Stimulated activated naive CD8-positive, alpha-beta T cell treated with anti-CD3 and anti-CD28 coated beads, Interleukin-15, Interleukin-2, amounts not matched to agents 100 U/mL and 50 U/mL, for 24 hours (primary cell): ENCODE results near the gene RNF34.
"Not testable (repeated sequence)": the region's sequence is repeated elsewhere in the genome, so short reads cannot be mapped to it uniquely, and the experiment has no call there.

Source experiments
- ATAC-seq: fragments of 150-1000 bp; cut with Tn5 transposase; one replicate; pipeline ENCODE4 v1.10.0; 2021
- DNase-seq: peaks from one replicate; pipeline ENCODE4 v3.0.0; 2021

RNF34 gene, protein sequence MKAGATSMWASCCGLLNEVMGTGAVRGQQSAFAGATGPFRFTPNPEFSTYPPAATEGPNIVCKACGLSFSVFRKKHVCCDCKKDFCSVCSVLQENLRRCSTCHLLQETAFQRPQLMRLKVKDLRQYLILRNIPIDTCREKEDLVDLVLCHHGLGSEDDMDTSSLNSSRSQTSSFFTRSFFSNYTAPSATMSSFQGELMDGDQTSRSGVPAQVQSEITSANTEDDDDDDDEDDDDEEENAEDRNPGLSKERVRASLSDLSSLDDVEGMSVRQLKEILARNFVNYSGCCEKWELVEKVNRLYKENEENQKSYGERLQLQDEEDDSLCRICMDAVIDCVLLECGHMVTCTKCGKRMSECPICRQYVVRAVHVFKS

DNA sequence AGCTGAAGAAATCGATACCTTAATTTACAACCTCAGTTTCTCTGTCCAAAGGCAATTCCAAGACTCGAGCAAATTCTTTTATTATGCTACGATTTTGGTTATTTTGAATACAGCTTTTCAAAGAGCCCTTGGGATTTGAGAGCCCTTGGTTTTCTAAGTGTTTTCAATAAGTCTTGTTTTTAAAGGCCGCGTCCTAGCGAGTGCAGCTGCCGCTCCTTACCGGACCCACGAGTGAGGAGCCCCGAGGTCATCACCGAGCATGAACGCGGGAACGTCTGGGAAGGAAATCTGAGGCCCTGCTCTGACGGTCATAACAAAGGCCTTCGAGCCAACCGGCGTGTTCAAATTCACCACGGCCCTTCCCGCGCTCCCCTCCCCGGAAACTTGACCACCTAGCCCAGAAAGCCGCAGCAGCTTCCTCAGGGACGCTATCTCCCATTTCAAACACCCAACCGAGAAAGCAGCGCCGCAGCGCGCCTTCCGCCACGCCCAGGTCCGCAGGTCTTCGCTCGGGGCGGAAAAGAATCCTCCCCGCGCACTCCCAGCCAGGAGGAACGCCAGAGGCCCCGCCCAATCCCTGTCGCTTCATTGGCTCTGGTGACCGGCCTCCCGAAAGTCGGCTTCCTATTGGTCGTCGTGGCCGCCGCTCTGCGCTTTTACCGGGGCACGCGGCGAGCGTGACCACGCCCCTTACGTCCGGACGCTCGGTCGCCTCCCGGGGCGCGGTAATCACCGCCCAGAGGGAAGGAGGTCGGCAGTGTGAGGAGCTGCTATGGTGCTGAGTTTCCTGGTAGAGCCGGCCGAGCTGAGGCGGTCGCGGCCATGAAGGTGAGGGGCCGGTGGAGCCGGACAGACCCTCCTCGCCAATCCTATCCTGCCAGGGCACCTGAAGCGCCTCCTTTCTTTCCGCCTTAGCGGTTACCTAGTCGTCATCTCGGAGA is at the start of gene RNF34:
TSS of gene RNF34 (plus strand) at position 728 of the 941 bp plus-strand sequence. CDS start at position 823, 95 bp downstream.
- ATAC-seq (peak; percentile 95), DNase-seq (peak; percentile 99)

- DNase-seq (peak; percentile 87), ATAC-seq (peak; percentile 100)
These were observed 47.9 kb upstream of the RNF34 start, which contains the start of gene ANAPC5 for GRCh38 chr12:121351820-121352681. TSS of gene ANAPC5 (minus strand) at chr12:121352411. CDS start at chr12:121352340, 71 bp downstream.

- DNase-seq = no peak
- peak; percentile 19 for ATAC-seq
These were observed 47.3 kb upstream of the RNF34 start for GRCh38 chr12:121352682-121353018.

DNA sequence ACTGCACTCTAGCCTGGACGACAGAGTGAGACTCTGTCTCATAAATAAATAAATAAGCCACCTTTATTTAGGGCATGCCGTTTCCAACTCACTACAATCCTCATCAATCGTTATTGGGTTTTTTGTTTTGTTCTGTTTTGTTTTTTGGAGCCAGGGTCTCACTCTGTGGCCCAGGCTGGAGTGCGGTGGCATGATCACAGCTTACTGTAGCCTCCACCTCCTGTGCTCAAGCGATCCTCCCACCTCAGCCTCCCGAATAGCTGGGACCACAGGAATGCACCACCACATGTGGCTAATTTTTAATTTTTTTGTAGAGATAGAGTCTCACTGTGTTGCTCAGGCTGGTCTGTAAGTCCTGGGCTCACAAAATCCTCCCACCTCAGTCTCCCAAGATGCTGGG is 44.1 kb upstream of the RNF34 start:
- ATAC-seq = no peak
- no peak for DNase-seq

DNA sequence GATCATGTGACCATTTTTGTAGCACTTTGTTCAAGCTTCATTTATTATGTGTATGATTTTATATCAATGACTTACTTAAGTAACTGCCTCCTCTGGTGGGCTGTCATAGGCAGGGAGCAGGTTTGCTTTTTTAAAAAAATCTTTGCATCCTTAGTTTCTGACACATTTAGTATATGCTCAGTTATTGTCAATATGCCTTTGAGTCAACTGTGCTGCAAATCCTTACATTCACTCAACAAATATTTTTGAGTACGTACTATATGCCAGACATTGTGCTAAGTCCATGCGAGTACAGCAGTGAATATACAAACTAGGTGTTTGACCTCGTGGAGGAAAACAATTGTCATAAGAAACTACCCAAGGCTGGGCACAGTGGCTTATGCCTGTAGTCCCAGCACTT is 43.3 kb upstream of the RNF34 start:
- DNase-seq = no peak
- no peak for ATAC-seq

GRCh38 chr12:121357331-121357730 is 42.6 kb upstream of the RNF34 start:
- ATAC-seq (no peak), DNase-seq (no peak)

GRCh38 chr12:121358073-121358472 is 41.8 kb upstream of the RNF34 start:
- no peak for DNase-seq
- no peak for ATAC-seq

GRCh38 chr12:121364683-121365121 is 35.2 kb upstream of the RNF34 start:
- no peak for DNase-seq

DNA sequence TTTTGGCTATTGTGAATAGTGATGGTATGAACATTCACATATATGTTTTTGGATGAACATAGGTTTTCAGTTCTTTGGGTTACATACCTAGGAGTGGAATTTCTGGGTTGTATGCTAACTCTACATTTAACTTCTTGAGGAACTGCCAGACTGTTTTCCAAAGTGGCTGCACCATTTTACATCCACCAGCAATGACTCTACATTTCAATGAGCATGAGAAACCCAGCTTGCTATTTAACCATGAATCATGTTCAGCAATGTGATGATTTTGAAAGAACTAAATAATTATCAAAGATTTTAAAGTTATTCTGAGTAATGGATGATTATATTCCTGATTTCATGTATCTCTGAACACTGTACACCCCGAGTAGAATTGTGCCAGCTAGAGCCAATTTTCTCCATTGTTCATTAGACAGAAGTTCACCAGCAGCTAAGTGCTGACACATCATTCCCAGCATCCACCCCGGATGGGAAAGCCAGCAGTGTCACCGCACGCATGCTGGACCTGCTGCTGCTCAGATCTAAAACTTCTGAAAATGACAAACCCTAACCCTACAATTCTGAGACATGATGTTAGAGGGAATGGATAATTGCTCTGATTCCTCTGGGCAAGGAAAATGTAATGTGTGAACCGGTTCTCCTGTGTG is 34.4 kb upstream of the RNF34 start:
- DNase-seq (no peak), ATAC-seq (no peak)

More at GRCh38 chr12:121364683-121365121, 35.2 kb upstream of the RNF34 start:
- ATAC-seq = no peak

DNA sequence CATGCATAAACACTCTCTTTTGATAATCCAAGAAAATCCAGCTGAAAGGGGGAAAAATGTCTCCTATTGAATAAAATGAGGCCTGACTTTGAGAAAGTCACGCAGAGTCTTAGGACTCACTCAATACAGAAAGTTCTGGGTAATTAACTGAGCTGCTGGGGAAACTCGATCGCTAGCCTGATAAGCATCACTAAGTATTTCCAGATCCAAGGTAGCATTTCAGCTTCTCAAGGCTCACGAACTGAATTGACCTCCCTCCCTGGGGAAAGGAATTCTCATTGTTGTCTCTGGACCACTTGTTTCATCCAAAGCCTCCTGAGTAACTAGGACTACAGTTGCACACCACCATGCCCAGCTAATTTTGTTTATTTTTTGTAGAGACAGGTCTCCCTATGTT is 33.9 kb upstream of the RNF34 start:
- no peak for DNase-seq

DNA sequence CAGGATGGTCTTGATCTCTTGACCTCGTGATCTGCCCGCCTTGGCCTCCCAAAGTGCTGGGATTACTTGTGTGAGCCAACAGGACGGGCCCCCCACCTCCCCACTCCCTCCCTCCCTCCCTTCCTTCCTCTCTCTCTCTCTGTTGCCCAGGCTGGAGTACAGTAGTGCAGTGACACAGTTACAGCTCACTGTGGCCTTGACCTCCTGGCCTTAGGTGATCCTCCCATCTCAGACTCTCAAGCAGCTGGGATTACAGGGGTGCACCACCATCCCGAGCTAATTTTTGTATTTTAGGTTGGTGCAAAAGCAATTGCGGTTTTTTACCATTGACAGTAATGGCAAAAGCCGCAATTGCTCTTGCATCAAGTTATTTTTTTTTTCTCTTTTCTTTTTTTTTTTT is 28.5 kb upstream of the RNF34 start:
- no peak for ATAC-seq
- no peak for DNase-seq

More for the DNA sequence above, 33.9 kb upstream of the RNF34 start:
- no peak for ATAC-seq

DNA sequence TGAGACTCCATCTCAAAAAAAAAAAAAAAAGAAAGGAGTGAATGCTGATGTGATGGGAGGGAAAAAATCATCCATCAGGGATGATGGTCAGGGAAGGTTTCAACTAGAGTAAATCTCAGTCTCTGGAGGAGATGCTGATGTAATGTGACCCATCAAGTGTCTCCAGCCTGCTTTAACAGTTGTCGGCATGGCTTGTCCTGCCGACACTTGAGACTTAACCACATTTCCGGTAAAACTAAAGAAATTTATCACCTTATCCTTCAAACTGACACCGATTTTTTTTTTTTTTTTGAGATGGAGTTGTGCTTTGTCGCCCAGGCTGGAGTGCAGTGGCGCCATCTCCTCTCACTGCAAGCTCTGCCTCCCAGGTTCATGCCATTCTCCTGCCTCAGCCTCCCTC is 26.2 kb upstream of the RNF34 start:
- ATAC-seq (no peak), DNase-seq (no peak)

GRCh38 chr12:121374336-121374735 is 25.6 kb upstream of the RNF34 start:
- ATAC-seq, DNase-seq: not testable (repeated sequence)

DNA sequence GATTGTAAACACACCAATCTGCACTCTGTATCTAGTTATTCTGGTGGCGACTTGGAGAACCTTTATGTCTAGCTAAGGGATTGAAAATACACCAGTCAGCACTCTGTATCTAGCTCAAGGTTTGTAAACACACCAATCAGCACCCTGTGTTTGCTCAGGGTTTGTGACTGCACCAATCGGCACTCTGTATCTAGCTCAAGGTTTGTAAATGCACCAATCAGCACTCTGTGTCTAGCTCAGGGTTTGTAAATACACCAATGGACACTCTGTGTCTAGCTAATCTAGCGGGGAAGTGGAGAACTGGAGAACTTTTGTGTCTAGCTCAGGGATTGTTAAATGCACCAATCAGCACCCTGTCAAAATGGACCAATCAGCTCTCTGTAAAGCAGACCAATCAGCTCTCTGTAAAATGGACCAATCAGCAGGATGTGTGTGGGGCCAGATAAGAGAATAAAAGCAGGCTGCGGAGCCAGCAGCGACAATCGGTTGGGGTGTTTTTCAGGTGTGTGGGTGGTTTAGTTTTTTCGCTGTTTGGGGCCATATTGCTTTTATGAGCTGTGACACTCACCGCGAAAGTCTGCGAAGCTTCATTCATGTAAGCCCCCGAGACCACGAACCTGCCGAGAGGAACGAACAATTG is 24.9 kb upstream of the RNF34 start:
- not testable (repeated sequence) for ATAC-seq, DNase-seq

GRCh38 chr12:121376754-121377697 is 22.9 kb upstream of the RNF34 start:
- ATAC-seq (no peak), DNase-seq (no peak)

DNA sequence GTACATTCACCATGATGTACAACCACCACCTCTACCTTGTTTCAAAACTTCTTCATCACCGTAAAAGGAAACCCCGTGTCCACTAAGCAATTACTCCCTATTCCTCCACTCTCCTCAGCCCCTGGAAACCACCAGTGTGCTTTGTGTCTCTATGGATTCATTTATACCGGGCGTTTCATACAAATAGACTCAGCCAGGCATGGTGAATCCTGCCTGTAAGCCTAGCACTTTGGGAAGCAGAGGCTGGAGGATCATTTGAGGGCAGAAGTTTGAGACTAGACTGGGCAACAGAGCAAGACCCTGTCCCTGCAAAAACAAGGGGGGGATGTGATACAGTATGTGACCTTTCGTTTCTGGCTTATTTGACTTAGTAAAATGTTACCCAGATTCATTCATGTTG is 21.2 kb upstream of the RNF34 start:
- ATAC-seq (no peak), DNase-seq (no peak)

DNA sequence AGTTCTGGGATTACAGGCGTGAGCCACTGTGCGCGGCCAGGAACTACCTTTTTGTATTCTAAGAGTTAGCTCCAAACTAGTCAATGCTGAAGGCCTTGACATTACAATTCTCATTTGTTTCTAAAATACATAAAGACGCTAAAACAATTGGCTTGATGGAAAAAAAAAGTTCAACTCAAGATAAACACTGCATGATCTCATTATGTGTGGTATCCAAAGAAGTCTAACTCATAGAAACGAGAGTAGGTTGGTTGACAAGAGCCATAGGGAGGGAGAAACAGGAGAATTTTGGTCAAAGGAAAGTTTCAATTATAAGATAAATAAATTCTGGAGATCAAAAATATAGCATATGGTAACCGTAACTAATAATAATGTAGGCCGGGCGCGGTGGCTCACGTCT is 20.0 kb upstream of the RNF34 start:
- ATAC-seq = no peak

GRCh38 chr12:121383601-121384021 is 16.3 kb upstream of the RNF34 start:
- DNase-seq (no peak), ATAC-seq (no peak)

More for the DNA sequence above, 20.0 kb upstream of the RNF34 start:
- DNase-seq = no peak

DNA sequence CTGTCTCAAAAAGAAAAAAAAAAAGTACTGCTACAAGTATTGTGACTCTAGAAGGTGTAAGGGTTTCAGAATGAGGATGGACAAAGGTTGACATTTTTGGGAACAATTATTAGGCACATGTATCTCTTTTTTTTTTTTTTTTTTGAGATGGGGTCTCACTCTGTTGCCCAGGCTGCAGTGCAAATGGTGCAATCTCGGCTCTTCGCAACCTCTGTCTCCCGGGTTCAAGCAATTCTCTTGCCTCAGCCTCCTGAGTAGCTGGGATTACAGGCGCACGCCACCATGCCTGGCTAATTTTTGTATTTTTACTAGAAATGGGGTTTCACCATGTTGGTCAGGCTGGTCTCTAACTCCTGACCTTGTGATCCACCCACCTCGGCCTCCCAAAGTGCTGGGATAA is 15.0 kb upstream of the RNF34 start:
- DNase-seq, ATAC-seq: not testable (repeated sequence)
